ENCODE data around the gene SNX2. TPM values are rescaled to one million over a fixed set of nuclear protein-coding genes. Genes with fewer than 3 reads are reported as not detected.
A peak's percentile ranks its signal among the peaks of the same experiment; 100 is the strongest.

The SNX2 gene
- total RNA-seq, 1 experiment from 2014 or later = 123 TPM

DNA sequence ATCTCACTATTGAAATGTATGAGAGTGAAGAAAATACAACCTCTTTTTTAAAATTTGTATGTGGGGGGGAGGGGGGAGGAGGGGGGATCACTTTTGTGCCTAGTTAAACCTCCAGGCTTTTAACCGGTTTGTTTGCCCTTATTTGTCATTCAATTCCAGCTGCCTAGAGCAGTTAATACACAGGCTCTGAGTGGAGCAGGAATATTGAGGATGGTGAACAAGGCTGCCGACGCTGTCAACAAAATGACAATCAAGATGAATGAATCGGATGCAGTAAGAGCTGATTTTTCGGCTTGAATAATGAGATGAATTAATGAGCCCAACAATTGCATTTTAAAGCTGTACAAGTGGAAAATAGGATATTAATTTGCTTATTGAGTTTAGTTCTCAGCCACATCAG lies 41.9 kb downstream of the SNX2 start:
- no TSS peak for BruUV-seq (replicated peaks)
- H3K27me3 ChIP-seq (replicated peaks; ENCODE audit: control insufficient read depth, insufficient read depth, low read length) = no peaks in the 10 kb centered on the region
- TF ChIP-seq, protein P1, sequence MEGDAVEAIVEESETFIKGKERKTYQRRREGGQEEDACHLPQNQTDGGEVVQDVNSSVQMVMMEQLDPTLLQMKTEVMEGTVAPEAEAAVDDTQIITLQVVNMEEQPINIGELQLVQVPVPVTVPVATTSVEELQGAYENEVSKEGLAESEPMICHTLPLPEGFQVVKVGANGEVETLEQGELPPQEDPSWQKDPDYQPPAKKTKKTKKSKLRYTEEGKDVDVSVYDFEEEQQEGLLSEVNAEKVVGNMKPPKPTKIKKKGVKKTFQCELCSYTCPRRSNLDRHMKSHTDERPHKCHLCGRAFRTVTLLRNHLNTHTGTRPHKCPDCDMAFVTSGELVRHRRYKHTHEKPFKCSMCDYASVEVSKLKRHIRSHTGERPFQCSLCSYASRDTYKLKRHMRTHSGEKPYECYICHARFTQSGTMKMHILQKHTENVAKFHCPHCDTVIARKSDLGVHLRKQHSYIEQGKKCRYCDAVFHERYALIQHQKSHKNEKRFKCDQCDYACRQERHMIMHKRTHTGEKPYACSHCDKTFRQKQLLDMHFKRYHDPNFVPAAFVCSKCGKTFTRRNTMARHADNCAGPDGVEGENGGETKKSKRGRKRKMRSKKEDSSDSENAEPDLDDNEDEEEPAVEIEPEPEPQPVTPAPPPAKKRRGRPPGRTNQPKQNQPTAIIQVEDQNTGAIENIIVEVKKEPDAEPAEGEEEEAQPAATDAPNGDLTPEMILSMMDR (IDR thresholded peaks at IDR 0.05; ENCODE audit: insufficient read depth in 1 of 2, low read depth in 1 of 2, low read length in 1 of 2, severe bottlenecking in 1 of 2, unreplicated experiment in 1 of 2) = no peak
- no peak for DNase-seq
- no peaks in the 10 kb centered on the region for H3K4me1 ChIP-seq
- CTCF ChIA-PET = no interaction called here
- H3K36me3 ChIP-seq (ENCODE audit: control insufficient read depth, insufficient read depth, low read length) = no peaks in the 10 kb centered on the region
- Mint-ChIP-seq H3K27me3 (ENCODE audit: insufficient read depth, unreplicated experiment) (no peaks in the 10 kb centered on the region), H3K4me3 (ENCODE audit: unreplicated experiment) (no peak overlapping the region), H3K9me3 (ENCODE audit: unreplicated experiment) (no peaks in the 10 kb centered on the region), H3K27ac (ENCODE audit: unreplicated experiment) (no peak overlapping the region), H3K4me1 (ENCODE audit: low read depth, unreplicated experiment) (no peaks in the 10 kb centered on the region), H3K36me3 (ENCODE audit: insufficient read depth, unreplicated experiment) (peaks cover 37% of the 10 kb centered on the region)
- H3K9me3 ChIP-seq = no peaks in the 10 kb centered on the region
- H3K4me3 ChIP-seq (ENCODE audit: low read depth, low read length) = no peak overlapping the region
- intact Hi-C loops (cut with micrococcal nuclease; ENCODE audit: unreplicated experiment) = no loop called here
- POLR2A ChIA-PET = interaction anchor here (0.6 kb wide), 1 partner anchor 157 kb away, joined by 5 read pairs; no protein-coding TSS in a partner anchor

DNA sequence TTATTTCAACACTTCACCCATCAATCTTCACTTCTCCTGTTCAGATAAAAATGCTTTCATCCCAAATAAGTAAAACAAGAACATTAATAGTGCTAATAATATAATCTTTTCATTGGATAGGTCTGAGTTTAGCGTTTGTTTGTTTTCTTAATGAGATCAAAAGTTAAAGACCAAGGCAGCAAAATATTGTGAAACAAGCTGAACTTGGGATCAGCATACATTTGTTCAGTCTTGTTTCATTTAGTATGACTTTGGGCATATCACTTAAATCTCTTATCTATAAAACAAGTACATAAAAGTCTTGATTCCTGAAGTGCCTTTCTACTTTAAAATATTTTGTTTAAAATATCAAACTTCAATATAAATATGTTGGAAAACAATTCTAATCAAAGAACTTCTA lies 57.1 kb downstream of the SNX2 start:
- intact Hi-C loops (cut with micrococcal nuclease; ENCODE audit: unreplicated experiment) = loop anchor here (1.0 kb wide), 1 partner anchor 27 kb away; no protein-coding TSS in a partner anchor
- Histone ChIP-seq H3K36me3 (ENCODE audit: control insufficient read depth, insufficient read depth, low read length) (no peaks in the 10 kb centered on the region), H3K4me1 (no peaks in the 10 kb centered on the region), H3K4me3 (ENCODE audit: low read depth, low read length) (no peak overlapping the region), H3K9me3 (no peaks in the 10 kb centered on the region), H3K27me3 (replicated peaks; ENCODE audit: control insufficient read depth, insufficient read depth, low read length) (no peaks in the 10 kb centered on the region)
- ChIA-PET POLR2A (no interaction called here), CTCF (no interaction called here)
- Mint-ChIP-seq H3K4me1 (ENCODE audit: low read depth, unreplicated experiment) (no peaks in the 10 kb centered on the region), H3K36me3 (ENCODE audit: insufficient read depth, unreplicated experiment) (peaks cover 21% of the 10 kb centered on the region), H3K4me3 (ENCODE audit: unreplicated experiment) (no peak overlapping the region), H3K27ac (ENCODE audit: unreplicated experiment) (no peak overlapping the region), H3K9me3 (ENCODE audit: unreplicated experiment) (no peaks in the 10 kb centered on the region), H3K27me3 (ENCODE audit: insufficient read depth, unreplicated experiment) (no peaks in the 10 kb centered on the region)
- no peak for DNase-seq
- TF ChIP-seq, protein P1 (IDR thresholded peaks at IDR 0.05; ENCODE audit: insufficient read depth in 1 of 2, low read depth in 1 of 2, low read length in 1 of 2, severe bottlenecking in 1 of 2, unreplicated experiment in 1 of 2) = no peak
- no TSS peak for BruUV-seq (replicated peaks)

DNA sequence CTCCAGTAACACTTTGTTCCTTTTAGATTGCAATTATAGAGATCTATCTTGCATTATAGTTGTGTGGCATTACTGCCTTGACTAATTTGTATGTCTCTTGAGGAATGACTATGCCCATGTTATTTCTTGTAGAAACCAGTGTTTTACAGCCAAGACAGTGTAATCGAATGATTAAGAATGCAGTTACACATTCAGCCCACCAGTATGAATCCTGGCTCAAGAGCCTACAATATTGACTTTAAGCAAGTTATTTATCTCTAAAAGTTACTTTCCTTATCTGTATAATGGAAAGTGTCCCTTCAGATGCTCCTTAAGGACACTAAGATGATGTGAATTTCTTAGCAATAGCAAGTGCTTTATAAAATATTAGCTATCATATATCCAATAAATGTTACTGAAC lies 60.8 kb downstream of the SNX2 start:
- CTCF ChIA-PET = no interaction called here
- TF ChIP-seq, protein P1 (IDR thresholded peaks at IDR 0.05; ENCODE audit: insufficient read depth in 1 of 2, low read depth in 1 of 2, low read length in 1 of 2, severe bottlenecking in 1 of 2, unreplicated experiment in 1 of 2) = peak in 1 of 2 experiments; percentile 10
- H3K36me3 Mint-ChIP-seq (ENCODE audit: insufficient read depth, unreplicated experiment) = peaks cover 6% of the 10 kb centered on the region

More for the DNA sequence above, 60.8 kb downstream of the SNX2 start:
- H3K27ac Mint-ChIP-seq (ENCODE audit: unreplicated experiment) = no peak overlapping the region
- H3K9me3 Mint-ChIP-seq (ENCODE audit: unreplicated experiment) = no peaks in the 10 kb centered on the region
- DNase-seq = no peak
- no peaks in the 10 kb centered on the region for H3K27me3 Mint-ChIP-seq (ENCODE audit: insufficient read depth, unreplicated experiment)
- no peaks in the 10 kb centered on the region for H3K4me1 Mint-ChIP-seq (ENCODE audit: low read depth, unreplicated experiment)
- no TSS peak for BruUV-seq (replicated peaks)
- POLR2A ChIA-PET = interaction anchor here (0.6 to 1.4 kb wide), 2 partner anchors 10 to 88 kb away, joined by 3 to 7 read pairs; partner anchors contain the start of gene SNX24
- Histone ChIP-seq H3K4me3 (ENCODE audit: low read depth, low read length) (no peak overlapping the region), H3K36me3 (ENCODE audit: control insufficient read depth, insufficient read depth, low read length) (no peaks in the 10 kb centered on the region), H3K4me1 (no peaks in the 10 kb centered on the region), H3K9me3 (no peaks in the 10 kb centered on the region), H3K27me3 (replicated peaks; ENCODE audit: control insufficient read depth, insufficient read depth, low read length) (no peaks in the 10 kb centered on the region)
- no peak overlapping the region for H3K4me3 Mint-ChIP-seq (ENCODE audit: unreplicated experiment)
- intact Hi-C loops (cut with micrococcal nuclease; ENCODE audit: unreplicated experiment) = no loop called here
